T-helper 2 cell (primary cell): ENCODE measurements around the gene HMX1.

ENCODE experiments used
- DNase-seq, 5 experiments: peaks; one replicate each; pipeline versions ENCODE4 v3.0.0 to v3.0.0-alpha.2; 2012 to 2022
- total RNA-seq, 2 donors: gene quantifications; one replicate each; lab custom pipeline; 2026; lab: John Stamatoyannopoulos, UW

Gene HMX1
- total RNA-seq = 0 to 0.13 reads per million in 2 donors

- DNase-seq = peak in 1 of 5 experiments; percentile 31
Measured at GRCh38 chr4:8871417-8872401, at the start of gene HMX1. Gene HMX1 (minus strand): TSS chr4:8871839. CDS start chr4:8871614, 225 bp downstream.

DNA sequence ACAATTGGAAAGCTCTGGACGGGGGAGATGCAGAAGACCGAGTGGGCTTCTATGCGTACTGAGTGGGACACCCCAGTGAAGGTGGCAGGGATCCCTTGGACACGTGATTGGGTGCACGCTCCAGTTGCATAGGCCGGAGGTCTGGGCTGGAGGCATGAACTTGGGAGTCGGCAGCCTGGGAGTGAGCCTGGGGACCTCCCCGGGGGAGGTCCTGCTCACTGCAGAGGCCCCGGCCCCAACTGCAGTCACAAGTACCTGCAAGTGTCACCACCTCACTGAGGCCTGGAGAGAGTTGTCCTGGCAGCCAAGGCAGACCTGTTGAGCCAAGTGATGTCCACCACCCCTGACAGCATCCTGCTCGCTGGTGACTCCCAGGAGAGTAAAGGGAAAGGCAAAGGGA is 49.3 kb upstream of the HMX1 start:
- DNase-seq = no peak

- no peak for DNase-seq
Measured at GRCh38 chr4:8920289-8920965, 48.8 kb upstream of the HMX1 start.

- DNase-seq = no peak
Measured at GRCh38 chr4:8919651-8920288, 48.1 kb upstream of the HMX1 start.

- DNase-seq = peak in 4 of 5 experiments; percentile 30 to 51 (median 42)
Measured at GRCh38 chr4:8917868-8918783, 46.5 kb upstream of the HMX1 start.

- DNase-seq = no peak
Measured at GRCh38 chr4:8917321-8917811, 45.7 kb upstream of the HMX1 start.

- no peak for DNase-seq
Measured at GRCh38 chr4:8916906-8917305, 45.3 kb upstream of the HMX1 start.

DNA sequence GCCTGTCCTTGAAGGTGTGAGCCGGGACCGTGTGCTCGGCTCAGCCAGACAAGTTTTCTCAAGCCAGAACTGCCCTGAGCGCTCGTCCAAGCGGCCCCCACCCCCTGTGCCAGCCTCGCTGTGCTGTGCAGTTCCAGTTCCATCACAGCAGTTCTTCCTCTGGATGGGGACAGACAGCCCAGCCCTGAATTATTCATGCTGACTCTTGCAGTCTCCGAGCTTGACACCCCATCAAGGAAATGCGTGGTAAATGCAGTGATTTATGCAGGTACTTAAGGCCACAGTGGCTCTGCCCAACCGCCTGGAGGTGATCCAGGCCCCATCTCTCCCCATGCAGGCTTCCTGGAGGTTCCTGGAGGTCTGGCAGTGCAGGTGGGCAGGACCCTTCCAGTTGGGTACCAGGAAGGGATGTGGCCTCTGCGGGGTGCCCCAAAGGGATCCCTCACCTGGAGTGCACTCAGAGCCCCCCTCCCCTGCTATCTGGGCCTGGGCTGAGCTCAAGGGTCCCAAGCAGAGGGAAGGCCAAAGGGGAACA is 44.8 kb upstream of the HMX1 start:
- no peak for DNase-seq

DNA sequence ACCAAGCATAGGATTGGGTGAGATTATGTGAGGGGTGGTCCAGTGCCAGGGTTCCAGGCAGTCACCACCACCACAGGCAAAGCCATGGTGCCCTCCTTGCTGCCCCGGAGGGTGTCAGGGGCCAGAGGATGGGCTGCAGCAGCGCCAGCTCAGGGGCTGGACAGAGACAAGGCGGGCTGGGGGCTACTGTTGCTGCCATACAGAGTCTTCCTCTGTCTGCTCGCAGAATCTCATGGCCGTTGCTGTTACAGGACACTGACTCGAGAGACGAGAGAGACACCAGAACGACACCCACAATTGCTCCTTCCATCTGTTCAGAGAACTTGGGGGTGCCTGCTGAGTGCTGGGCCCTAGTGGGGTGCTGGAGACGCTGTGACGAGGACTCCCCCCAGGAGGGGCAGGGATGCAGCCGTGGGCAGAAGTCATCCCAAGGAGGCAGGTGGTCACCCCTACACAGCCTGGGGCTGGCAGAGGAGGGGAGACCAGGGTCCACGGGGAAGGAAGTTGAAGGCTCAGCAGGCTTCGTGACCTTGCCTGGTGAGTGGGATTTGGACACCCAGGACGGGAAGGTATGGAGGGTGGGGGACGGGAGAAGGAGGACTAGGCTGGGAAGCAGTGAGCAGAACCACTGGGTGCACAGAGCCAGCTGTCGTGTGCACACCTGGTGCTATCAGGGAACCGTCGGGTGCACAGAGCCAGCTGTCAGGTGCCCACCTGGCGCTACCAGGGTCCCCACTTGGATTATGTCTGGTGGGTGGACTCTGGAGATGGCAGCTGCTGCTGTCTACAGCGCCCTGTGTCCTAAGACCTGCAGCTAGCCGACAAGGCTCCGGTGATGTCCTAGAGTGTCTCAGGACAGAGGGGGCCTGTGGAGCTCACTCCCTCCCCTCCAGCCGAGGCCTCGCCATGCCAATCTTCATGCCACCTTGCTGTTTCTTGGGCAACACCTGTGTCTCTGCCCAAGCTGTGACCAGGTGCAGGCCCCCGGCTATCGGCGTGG is 43.9 kb upstream of the HMX1 start:
- DNase-seq = no peak

GRCh38 chr4:8914461-8915171 is 43.0 kb upstream of the HMX1 start:
- DNase-seq = no peak

DNA sequence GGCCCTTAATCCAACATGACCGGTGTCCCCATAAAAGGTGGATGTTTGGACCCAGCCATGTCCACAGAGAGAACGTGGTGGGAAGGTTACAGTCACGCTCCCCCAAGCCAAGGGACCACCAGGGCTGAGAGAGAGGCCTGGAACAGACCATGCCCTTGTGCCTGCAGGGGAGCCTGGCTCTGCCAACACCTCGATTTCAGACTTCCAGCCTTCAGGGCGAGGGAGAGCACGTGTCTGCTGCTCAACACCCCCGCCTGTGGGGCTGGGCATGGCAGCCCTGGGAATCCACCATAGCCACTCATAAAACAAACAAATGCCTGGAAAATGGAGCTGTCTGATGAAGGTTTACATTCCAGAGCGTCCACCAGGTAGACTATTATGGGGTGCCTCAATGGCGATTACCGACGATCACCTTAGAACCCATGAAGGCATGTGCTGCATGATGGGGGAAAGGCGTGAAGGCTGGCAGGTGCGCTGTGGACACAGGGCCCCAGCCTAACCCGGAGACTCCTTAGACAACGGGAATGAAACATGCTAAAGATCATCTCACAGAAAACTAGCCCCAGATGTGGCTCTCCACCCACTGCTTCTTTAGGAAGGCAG is 42.3 kb upstream of the HMX1 start:
- DNase-seq = no peak

- DNase-seq = no peak
Measured at GRCh38 chr4:8913121-8913857, 41.6 kb upstream of the HMX1 start.

- DNase-seq = no peak
Measured at GRCh38 chr4:8912506-8912905, 40.9 kb upstream of the HMX1 start.

DNA sequence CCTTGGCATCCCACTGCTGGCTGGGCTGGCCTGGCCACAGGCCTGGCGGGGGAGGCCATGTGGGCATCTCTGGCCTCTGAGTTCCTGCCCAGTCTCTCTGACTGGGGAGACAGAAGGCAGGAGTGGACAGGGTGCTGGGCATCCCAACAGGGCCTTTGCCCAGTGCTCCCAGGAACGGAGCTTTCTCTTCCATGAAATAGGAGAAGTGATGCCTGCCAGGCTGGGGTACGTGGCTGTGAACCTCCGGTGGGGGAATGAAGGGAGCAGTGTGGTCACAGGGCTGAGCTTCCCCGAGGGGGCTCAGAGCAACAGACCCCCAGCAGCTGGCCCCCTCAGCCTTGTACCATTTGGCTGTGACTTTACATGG is 40.4 kb upstream of the HMX1 start:
- DNase-seq = no peak

DNA sequence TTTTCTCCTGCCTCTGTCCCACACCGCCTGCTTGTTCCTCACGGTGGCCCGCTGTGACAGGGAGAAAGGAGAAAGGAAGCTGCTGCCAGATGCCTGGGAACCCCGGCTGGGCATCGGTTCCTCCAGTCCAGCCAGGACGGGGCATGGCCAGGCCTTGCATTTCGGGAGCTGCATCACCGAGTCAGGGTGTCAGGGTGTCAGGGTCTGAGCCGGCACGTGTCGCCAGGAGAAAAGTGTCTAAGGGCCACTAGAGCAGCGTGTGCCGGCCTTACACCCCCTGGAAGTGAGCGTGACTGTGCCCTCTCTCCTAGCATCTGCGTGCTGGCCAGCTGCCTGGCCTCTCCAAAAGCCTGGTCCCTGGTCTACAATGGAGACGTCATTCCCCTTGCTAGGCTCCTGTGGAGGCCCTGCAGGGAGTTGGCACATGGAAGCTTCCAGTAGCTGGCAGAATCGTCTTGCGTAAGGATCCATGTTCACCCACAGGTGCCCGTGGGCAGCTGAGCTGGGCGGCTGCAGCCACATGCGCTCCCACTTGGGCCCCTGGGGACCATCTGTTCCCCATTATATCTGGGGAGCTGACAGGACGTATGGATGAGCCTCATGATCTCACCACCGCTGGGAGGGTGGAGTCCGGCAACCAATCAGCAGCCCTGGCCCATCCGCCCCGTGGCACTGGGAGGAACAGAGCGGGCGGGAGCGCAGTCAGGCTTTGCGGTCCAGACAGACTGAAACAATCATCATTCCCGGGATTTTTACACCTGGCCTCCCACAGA is 39.9 kb upstream of the HMX1 start:
- DNase-seq = no peak

- DNase-seq = no peak
Measured at GRCh38 chr4:8910822-8911315, 39.2 kb upstream of the HMX1 start.

- DNase-seq = no peak
Measured at GRCh38 chr4:8910100-8910821, 38.6 kb upstream of the HMX1 start.
